HepG2 (cell line): Measurements from ENCODE around the gene TJP3. TPM values are rescaled to one million over a fixed set of nuclear protein-coding genes. Genes with fewer than 3 reads are reported as not detected.
A peak's percentile ranks its signal among the peaks of the same experiment; 100 is the strongest.

Experiments
- ARHGAP35 ChIP-seq: sonication (generic); formaldehyde crosslinking; IDR thresholded peaks from 2 replicates; pipeline ENCODE4 v1.9.0; 2022; ENCODE audit warnings: mild to moderate bottlenecking, inconsistent platforms, moderate library complexity, missing genetic modification reagents, borderline replicate concordance
- ATF1 ChIP-seq: IDR thresholded peaks from 2 replicates; pipeline ENCODE4 v1.6.1; 2016; ENCODE audit warnings: mild to moderate bottlenecking, control low read depth
- CENPT ChIP-seq: sonication (generic); formaldehyde crosslinking; IDR thresholded peaks from 2 replicates; pipeline ENCODE4 v1.8.0; 2022; ENCODE audit warnings: low read depth, mild to moderate bottlenecking, moderate library complexity, missing genetic modification reagents
- FOSL1 ChIP-seq: sonication (generic); formaldehyde crosslinking; IDR thresholded peaks from 2 replicates; pipeline ENCODE4 v1.9.0; 2021; ENCODE audit warnings: missing genetic modification reagents, borderline replicate concordance
- FOXP1 ChIP-seq, 2 experiments: fragments of 450-650 bp in 1 of 2; IDR thresholded peaks; 2 replicates each; pipeline ENCODE4 v1.6.1; 2017 to 2018; ENCODE audit warnings: antibody characterized with exemption in 1 of 2
- GTF2F1 ChIP-seq: fragments of 150-350 bp; IDR thresholded peaks from 2 replicates; pipeline ENCODE4 v1.6.1; 2014; ENCODE audit warnings: low read length
- HES4 ChIP-seq: sonication (generic); formaldehyde crosslinking; IDR thresholded peaks from 2 replicates; pipeline ENCODE4 v1.9.0; 2021; ENCODE audit warnings: mild to moderate bottlenecking, missing genetic modification reagents, borderline replicate concordance
- HNRNPL ChIP-seq: fragments of 200-400 bp; formaldehyde crosslinking; IDR thresholded peaks from 2 replicates; pipeline ENCODE4 v1.6.1; 2017; ENCODE audit warnings: mild to moderate bottlenecking, low read depth, low read length
- KDM5B ChIP-seq: sonication (generic); formaldehyde crosslinking; IDR thresholded peaks from 2 replicates; pipeline ENCODE4 v1.4.0; 2020; ENCODE audit warnings: missing genetic modification reagents, mild to moderate bottlenecking, borderline replicate concordance
- LCORL ChIP-seq, 2 experiments: fragments of 450-650 bp in 1 of 2; sonication (generic) in 1 of 2; formaldehyde crosslinking in 1 of 2; IDR thresholded peaks; 2 replicates each; pipeline versions ENCODE4 v1.5.0 to v1.6.1; 2017 to 2020; ENCODE audit warnings: antibody characterized with exemption in 1 of 2, missing genetic modification reagents in 1 of 2
- MIER2 ChIP-seq: IDR thresholded peaks from 2 replicates; pipeline ENCODE4 v1.6.1; 2016; ENCODE audit warnings: missing biosample characterization, missing genetic modification reagents
- SMYD3 ChIP-seq: sonication (generic); formaldehyde crosslinking; IDR thresholded peaks from 2 replicates; pipeline ENCODE4 v1.8.1; 2023; ENCODE audit warnings: mild to moderate bottlenecking, missing genetic modification reagents
- SRY ChIP-seq: sonication (generic); formaldehyde crosslinking; IDR thresholded peaks from 2 replicates; pipeline ENCODE4 v1.8.0; 2022; ENCODE audit warnings: mild to moderate bottlenecking, missing genetic modification reagents
- TEAD3 ChIP-seq: optimal IDR thresholded peaks from 2 replicates; pipeline ENCODE3; 2016; ENCODE audit warnings: borderline replicate concordance
- WIZ ChIP-seq: sonication (generic); formaldehyde crosslinking; IDR thresholded peaks from 2 replicates; pipeline ENCODE4 v1.5.1; 2020; ENCODE audit warnings: mild to moderate bottlenecking, missing genetic modification reagents
- ZFP62 ChIP-seq: sonication (generic); formaldehyde crosslinking; IDR thresholded peaks from 2 replicates; pipeline ENCODE4 v1.4.0; 2020; ENCODE audit warnings: missing genetic modification reagents
- ZNF598 ChIP-seq: sonication (generic); formaldehyde crosslinking; IDR thresholded peaks from 2 replicates; pipeline ENCODE4 v1.5.1; 2020; ENCODE audit warnings: mild to moderate bottlenecking, missing genetic modification reagents, borderline replicate concordance
- polyA plus RNA-seq, 8 experiments: library from polyadenylated mRNA; depleted of rRNA in 3 of 8; stranded (reverse) in 7 of 8; unstranded in 1 of 8; fragments of >200 nt; fragmentation: Illumina TruSeq in 4 of 8; extraction: Trizol in 4 of 8; gene quantifications; 2 replicates each; pipeline versions ENCODE4 v1.2.1 to v1.2.3, GENCODE V29; 2011 to 2016; ENCODE audit warnings: low read depth in 4 of 8, missing spikeins in 1 of 8, mixed read lengths in 1 of 8; ENCODE audit not compliant: insufficient read depth in 1 of 8
- total RNA-seq, 5 experiments: library from RNA; depleted of rRNA; stranded (reverse); fragments of >200 nt; fragmentation: Illumina TruSeq; extraction: Trizol; gene quantifications; 2 replicates each; pipeline ENCODE4 v1.2.3, GENCODE V29; 2016; ENCODE audit warnings: low read depth in 1 of 5
- TF ChIP-seq, protein P1 (sequence below): sonication (generic); formaldehyde crosslinking; IDR thresholded peaks from 2 replicates; pipeline ENCODE4 v1.8.1; 2022; ENCODE audit warnings: low read depth, mild to moderate bottlenecking, missing genetic modification reagents
- TF ChIP-seq, protein P2 (sequence below): IDR thresholded peaks from 2 replicates; pipeline ENCODE4 v1.6.1; 2016; ENCODE audit warnings: missing biosample characterization, missing genetic modification reagents, low read depth
- TF ChIP-seq, protein P3 (sequence below): sonication (generic); formaldehyde crosslinking; IDR thresholded peaks from 2 replicates; pipeline ENCODE4 v1.4.0; 2020; ENCODE audit warnings: mild to moderate bottlenecking, missing genetic modification reagents

Gene TJP3
- total and polyA plus RNA-seq, 2 of the 13 experiments (the other 11 are each of a cell fraction or from before 2014, with no cell fraction given), result 2.3 to 21.5 TPM

DNA sequence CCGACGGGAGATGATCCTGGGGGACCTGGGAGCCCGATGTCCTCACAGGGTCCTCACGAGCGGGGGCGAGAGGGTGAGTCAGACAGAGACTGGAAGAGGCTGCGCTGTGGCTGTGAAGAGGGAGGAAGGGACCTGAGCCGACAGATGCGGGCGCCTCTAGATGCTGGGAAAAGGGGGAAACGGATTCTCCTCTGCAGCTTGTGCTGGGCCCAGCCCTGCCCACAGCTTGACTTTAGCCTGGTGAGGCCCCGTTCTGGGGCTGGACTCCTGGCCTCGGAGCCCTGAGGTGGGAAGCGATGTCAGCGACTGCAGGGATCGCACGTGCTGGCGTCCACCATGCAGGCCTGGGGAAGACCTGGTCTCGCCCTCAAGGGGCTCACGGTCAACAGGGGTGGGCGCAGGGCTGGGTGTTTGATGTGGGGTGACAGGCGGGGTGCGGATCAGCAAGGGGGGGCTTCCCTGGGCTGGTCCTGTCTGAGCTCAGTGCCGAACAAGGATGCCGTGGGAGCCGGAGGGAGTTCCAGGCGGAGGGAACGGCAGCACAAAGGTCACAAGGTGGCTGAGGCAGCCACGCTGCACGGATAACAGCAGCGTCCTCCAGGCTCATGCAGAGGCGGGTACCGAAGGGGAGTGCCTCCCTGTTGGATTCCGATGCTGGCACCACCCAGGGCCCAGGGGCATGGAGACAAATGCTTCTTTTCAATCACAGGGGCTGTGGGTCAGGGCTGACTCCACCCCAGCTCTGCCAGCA is 39.7 kb upstream of the TJP3 start (continued):
- TF ChIP-seq, protein P1, sequence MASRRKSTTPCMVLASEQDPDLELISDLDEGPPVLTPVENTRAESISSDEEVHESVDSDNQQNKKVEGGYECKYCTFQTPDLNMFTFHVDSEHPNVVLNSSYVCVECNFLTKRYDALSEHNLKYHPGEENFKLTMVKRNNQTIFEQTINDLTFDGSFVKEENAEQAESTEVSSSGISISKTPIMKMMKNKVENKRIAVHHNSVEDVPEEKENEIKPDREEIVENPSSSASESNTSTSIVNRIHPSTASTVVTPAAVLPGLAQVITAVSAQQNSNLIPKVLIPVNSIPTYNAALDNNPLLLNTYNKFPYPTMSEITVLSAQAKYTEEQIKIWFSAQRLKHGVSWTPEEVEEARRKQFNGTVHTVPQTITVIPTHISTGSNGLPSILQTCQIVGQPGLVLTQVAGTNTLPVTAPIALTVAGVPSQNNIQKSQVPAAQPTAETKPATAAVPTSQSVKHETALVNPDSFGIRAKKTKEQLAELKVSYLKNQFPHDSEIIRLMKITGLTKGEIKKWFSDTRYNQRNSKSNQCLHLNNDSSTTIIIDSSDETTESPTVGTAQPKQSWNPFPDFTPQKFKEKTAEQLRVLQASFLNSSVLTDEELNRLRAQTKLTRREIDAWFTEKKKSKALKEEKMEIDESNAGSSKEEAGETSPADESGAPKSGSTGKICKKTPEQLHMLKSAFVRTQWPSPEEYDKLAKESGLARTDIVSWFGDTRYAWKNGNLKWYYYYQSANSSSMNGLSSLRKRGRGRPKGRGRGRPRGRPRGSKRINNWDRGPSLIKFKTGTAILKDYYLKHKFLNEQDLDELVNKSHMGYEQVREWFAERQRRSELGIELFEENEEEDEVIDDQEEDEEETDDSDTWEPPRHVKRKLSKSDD (CRISPR knock-in tag), result peak; percentile 27; the same call in 1 of the 2 replicates
- TF ChIP-seq, protein P2, sequence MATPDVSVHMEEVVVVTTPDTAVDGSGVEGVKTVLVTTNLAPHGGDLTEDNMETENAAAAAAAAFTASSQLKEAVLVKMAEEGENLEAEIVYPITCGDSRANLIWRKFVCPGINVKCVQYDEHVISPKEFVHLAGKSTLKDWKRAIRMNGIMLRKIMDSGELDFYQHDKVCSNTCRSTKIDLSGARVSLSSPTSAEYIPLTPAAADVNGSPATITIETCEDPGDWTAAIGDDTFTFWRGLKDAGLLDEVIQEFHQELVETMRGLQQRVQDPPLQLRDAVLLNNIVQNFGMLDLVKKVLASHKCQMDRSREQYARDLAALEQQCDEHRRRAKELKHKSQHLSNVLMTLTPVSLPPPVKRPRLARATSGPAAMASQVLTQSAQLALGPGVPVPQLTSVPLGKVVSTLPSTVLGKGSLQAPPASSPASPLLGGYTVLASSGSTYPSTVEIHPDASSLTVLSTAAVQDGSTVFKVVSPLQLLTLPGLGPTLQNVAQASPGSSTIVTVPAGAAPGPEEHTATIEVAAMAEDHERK (CRISPR knock-in tag), result no peak
- no peak for TF ChIP-seq ATF1 (CRISPR knock-in tag)
- no peak for TF ChIP-seq ARHGAP35 (CRISPR knock-in tag)
- TF ChIP-seq FOSL1 (CRISPR knock-in tag), result no peak
- TF ChIP-seq GTF2F1, result no peak
- TF ChIP-seq ZFP62, result no peak
- no peak for TF ChIP-seq SMYD3
- TF ChIP-seq LCORL (IDR thresholded peaks at IDR 0.05), result no peak
- peak; percentile 52; the same call in 1 of the 2 replicates for TF ChIP-seq LCORL (CRISPR knock-in tag; IDR thresholded peaks at IDR 0.05)
- TF ChIP-seq KDM5B, result peak; percentile 77; the same call in 1 of the 2 replicates
- 0 out of 2 replicates have a peak, but pooled peaks have one; percentile 35 for TF ChIP-seq WIZ
- TF ChIP-seq TEAD3 (CRISPR knock-in tag), result peak; percentile 17
- no peak for TF ChIP-seq MIER2 (CRISPR knock-in tag)
- peak; percentile 92; the same call in 1 of the 2 replicates for TF ChIP-seq ZNF598
- peak; percentile 87; the same call in 1 of the 2 replicates for TF ChIP-seq HES4 (CRISPR knock-in tag)
- TF ChIP-seq, protein P3, sequence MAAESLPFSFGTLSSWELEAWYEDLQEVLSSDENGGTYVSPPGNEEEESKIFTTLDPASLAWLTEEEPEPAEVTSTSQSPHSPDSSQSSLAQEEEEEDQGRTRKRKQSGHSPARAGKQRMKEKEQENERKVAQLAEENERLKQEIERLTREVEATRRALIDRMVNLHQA (CRISPR knock-in tag), result no peak
- no peak for TF ChIP-seq FOXP1 (IDR thresholded peaks at IDR 0.05)
- TF ChIP-seq FOXP1 (CRISPR knock-in tag; IDR thresholded peaks at IDR 0.05), result no peak
- no peak for TF ChIP-seq CENPT
- TF ChIP-seq HNRNPL, result peak; percentile 38; the same call in 1 of the 2 replicates
- 0 out of 2 replicates have a peak, but pooled peaks have one; percentile 61 for TF ChIP-seq SRY (CRISPR knock-in tag)
